ENCODE results near the gene TCN2.
"Not testable (repeated sequence)": the region's sequence is repeated elsewhere in the genome, so short reads cannot be mapped to it uniquely, and the experiment has no call there.

Gene TCN2

GRCh38 chr22:30606455-30607299, at the start of gene TCN2:
Gene TCN2, plus strand, starts transcription at chr22:30607174. Its CDS starts 158 bp downstream, at chr22:30607332.
- no peak for DNase-seq

GRCh38 chr22:30557243-30557642, 49.7 kb upstream of the TCN2 start:
- no peak for DNase-seq

- DNase-seq = no peak
These were observed 47.1 kb upstream of the TCN2 start for GRCh38 chr22:30559889-30560288.

GRCh38 chr22:30560643-30561202, 46.3 kb upstream of the TCN2 start:
- DNase-seq = not testable (repeated sequence)

- no peak for DNase-seq
These were observed 45.4 kb upstream of the TCN2 start for GRCh38 chr22:30561402-30562189.

- no peak for DNase-seq
These were observed 44.6 kb upstream of the TCN2 start for GRCh38 chr22:30562366-30562765.

- DNase-seq = no peak
These were observed 42.8 kb upstream of the TCN2 start for GRCh38 chr22:30564045-30564760.

GRCh38 chr22:30564761-30565119, 42.2 kb upstream of the TCN2 start:
- DNase-seq = no peak

GRCh38 chr22:30565341-30565740, 41.6 kb upstream of the TCN2 start:
- DNase-seq = no peak

- DNase-seq = no peak
These were observed 40.8 kb upstream of the TCN2 start for GRCh38 chr22:30566125-30566524.

GRCh38 chr22:30567277-30567676, 39.7 kb upstream of the TCN2 start:
- DNase-seq = not testable (repeated sequence)

- DNase-seq = no peak
These were observed 38.7 kb upstream of the TCN2 start for GRCh38 chr22:30568137-30568805.

- no peak for DNase-seq
These were observed 37.2 kb upstream of the TCN2 start for GRCh38 chr22:30569674-30570202.

GRCh38 chr22:30572210-30572609, 34.8 kb upstream of the TCN2 start:
- no peak for DNase-seq

- no peak for DNase-seq
These were observed 34.0 kb upstream of the TCN2 start for GRCh38 chr22:30572840-30573593.

GRCh38 chr22:30573594-30574094, 33.3 kb upstream of the TCN2 start:
- no peak for DNase-seq

- no peak for DNase-seq
These were observed 32.6 kb upstream of the TCN2 start, which contains the start of gene GAL3ST1 for GRCh38 chr22:30574095-30574981. Gene GAL3ST1, minus strand, starts transcription at chr22:30574665. Its CDS starts 17,273 bp downstream, at chr22:30557392.

GRCh38 chr22:30574997-30575671, 31.8 kb upstream of the TCN2 start:
- DNase-seq = no peak

- no peak for DNase-seq
These were observed 31.1 kb upstream of the TCN2 start for GRCh38 chr22:30575859-30576258.

All from DMS 273 treated with DMSO at 0.1 percent for 48 hours (cell line).